ENCODE results near the gene FOXP1. TPM values are rescaled to one million over a fixed set of nuclear protein-coding genes. Genes with fewer than 3 reads are reported as not detected.

The FOXP1 gene
- total and polyA plus RNA-seq, 2 of the 13 experiments (the other 11 are each of a cell fraction or from before 2014, with no cell fraction given): 40.4 to 59.0 TPM

GRCh38 chr3:71397046-71397445, 186.5 kb downstream of the FOXP1 start:
- Histone ChIP-seq H3K4me2 (ENCODE audit: low read depth, low read length) (no peak overlapping the region), H3K9me3 (ENCODE audit: low read length) (no peaks in the 10 kb centered on the region), H2AFZ (ENCODE audit: low read length) (no peak overlapping the region), H3K4me3 (replicated peaks in 1 of 3; ENCODE audit: insufficient read depth in 1 of 3, low read depth in 2 of 3, low read length in 3 of 3) (no peak overlapping the region), H3K27ac (ENCODE audit: extremely low read length, insufficient read depth, low read length) (no peak overlapping the region), H3K9ac (ENCODE audit: insufficient read depth, low read depth, low read length) (no peak overlapping the region), H3K79me2 (ENCODE audit: insufficient read depth, low read length) (peaks cover 13% of the 10 kb centered on the region), H3K27me3 (ENCODE audit: control insufficient read depth in 1 of 2, insufficient read depth in 2 of 2, low read length in 2 of 2) (no peaks in the 10 kb centered on the region), H3K4me1 (ENCODE audit: insufficient read depth, low read length) (peaks cover 50% of the 10 kb centered on the region), H4K20me1 (ENCODE audit: insufficient read depth, low read length) (no peaks in the 10 kb centered on the region; the same call in 1 of the 2 replicates), H3K36me3 (replicated peaks in 1 of 2; ENCODE audit: control insufficient read depth in 1 of 2, insufficient read depth in 2 of 2, low read length in 2 of 2) (no peaks in the 10 kb centered on the region)
- FAIRE-seq (peak; percentile 53), ATAC-seq (peak; percentile 31; the same call in 1 of the 3 replicates), DNase-seq (ENCODE audit: low spot score) (peak; percentile 15)
- 49% methylated on average over 5 of the region's 5 CpGs for WGBS (ENCODE audit: low lambda C conversion rate)
- CTCF ChIA-PET (ENCODE audit: low intra/inter-chr PET ratio, low total read pairs): no interaction called here
- intact Hi-C loops (cut with micrococcal nuclease; ENCODE audit: unreplicated experiment): loop anchor here (5.0 to 10.0 kb wide), 2 partner anchors 185 to 388 kb away; partner anchors contain the start of genes FOXP1 and PROK2
- in situ Hi-C loops (cut with HindIII; ENCODE audit: extremely low pct_ligation_motif_present, low pct_unique_long_range_greater_than_20kb): no loop called here
- POLR2A ChIA-PET: interaction anchor here (0.7 to 1.4 kb wide), 2 partner anchors 185 to 186 kb away, joined by 3 to 4 read pairs; partner anchors contain the start of gene FOXP1
- TF ChIP-seq NFAT5 (CRISPR knock-in tag; IDR thresholded peaks at IDR 0.05) (no peak), STAG1 (CRISPR knock-in tag; IDR thresholded peaks at IDR 0.05) (peak; percentile 37; the same call in 1 of the 2 replicates), CTCF (CRISPR knock-in tag; IDR thresholded peaks at IDR 0.05) (peak; percentile 49), HIC2 (CRISPR knock-in tag; IDR thresholded peaks at IDR 0.05; ENCODE audit: low read depth) (no peak), POLR2AphosphoS5 (IDR thresholded peaks at IDR 0.05; ENCODE audit: low read depth, low read length) (no peak), NR2F1 (CRISPR knock-in tag; IDR thresholded peaks at IDR 0.05) (no peak), SNAPC5 (CRISPR knock-in tag; IDR thresholded peaks at IDR 0.05; ENCODE audit: borderline replicate concordance) (no peak), ZBTB39 (CRISPR knock-in tag; IDR thresholded peaks at IDR 0.05) (no peak), SMAD1 (CRISPR knock-in tag; IDR thresholded peaks at IDR 0.05; ENCODE audit: borderline replicate concordance, low read depth) (no peak), ZNF263 (CRISPR knock-in tag; IDR thresholded peaks at IDR 0.05) (no peak), ZNF775 (CRISPR knock-in tag; IDR thresholded peaks at IDR 0.05; ENCODE audit: borderline replicate concordance) (no peak), ZNF782 (CRISPR knock-in tag; IDR thresholded peaks at IDR 0.05; ENCODE audit: borderline replicate concordance) (no peak), NFE2L2 (IDR thresholded peaks at IDR 0.05; ENCODE audit: low read length) (no peak)
- no TSS peak for BruUV-seq (replicated peaks)
